Measurements from ENCODE around the gene CFAP47.
"Not testable (repeated sequence)": the region's sequence is repeated elsewhere in the genome, so short reads cannot be mapped to it uniquely, and the experiment has no call there.

CFAP47 gene, protein sequence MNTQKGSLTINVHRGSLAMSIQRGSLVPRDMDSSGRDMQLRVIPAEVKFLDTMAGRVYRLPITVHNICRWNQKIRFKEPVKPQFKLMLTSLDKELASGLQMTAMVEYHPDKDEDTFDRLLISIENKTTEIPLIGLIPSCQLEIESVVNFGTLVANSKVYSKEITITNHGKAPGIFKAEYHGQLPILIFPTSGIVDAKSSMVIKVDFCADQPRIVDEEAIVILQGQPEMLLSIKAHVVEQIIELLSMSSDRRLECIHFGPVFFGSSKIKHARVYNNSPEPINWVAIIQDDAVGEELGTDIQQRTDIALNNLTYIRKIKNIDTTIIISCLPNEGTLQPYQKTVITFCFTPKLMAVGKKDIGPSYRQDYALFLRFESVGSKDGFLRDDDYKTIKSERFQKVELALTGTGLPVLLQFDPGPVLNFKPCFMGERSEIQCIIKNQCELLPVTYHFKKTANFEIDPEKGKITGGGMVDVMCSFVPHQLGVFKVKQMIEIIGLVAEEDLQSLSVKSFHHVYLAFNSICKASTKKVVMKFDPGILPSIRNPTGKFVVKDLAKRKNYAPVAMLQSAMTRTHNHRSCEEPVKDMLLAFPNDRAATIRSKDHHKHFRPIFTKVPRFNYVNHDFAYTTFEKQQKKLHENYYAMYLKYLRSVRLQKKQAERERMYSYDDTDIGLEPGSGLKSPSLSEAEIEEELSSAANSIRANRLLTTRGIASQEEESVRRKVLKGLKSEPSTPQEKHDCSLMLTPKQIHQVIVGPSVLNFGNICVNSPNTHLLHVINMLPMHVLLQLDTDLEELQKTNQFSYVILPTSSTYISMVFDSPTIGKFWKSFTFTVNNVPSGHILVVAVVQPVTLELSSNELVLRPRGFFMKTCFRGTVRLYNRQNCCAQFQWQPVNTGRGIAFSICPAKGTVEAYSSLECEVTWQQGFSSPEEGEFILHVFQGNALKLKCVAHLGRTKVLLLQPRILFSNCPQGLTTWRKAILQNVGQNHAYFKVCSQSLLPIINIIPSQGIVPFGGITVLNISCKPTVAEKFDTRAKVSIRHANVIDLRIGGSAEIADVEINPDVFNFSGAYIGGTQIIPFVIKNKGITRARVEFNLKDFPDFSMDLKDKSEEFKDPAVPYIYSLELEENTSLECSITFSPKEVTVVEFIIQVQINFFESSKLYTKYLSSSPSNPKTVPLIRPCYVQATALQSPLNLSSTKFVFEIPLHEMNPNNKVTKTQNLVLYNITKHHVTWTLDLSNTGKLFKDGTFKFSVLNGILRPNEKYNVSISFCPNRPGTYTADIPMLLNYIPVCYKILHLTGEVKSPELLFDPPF (N-terminal part only)

GRCh38 chrX:35919536-35920309 is at the start of gene CFAP47:
Gene CFAP47 (plus strand): TSS chrX:35919734. CDS start chrX:35919800, 66 bp downstream.
- Histone ChIP-seq H3K9ac (ENCODE audit: low read length) (no peak within 1 kb of the TSS), H3K27me3 (ENCODE audit: control insufficient read depth in 1 of 2, insufficient read depth in 2 of 2, low read length in 2 of 2) (peaks cover 0 to 9% of the 10 kb centered on the region in 2 donors), H3K27ac (ENCODE audit: low read depth, low read length) (no peak within 1 kb of the TSS), H3K4me3 (ENCODE audit: low read depth in 1 of 2, low read length in 2 of 2) (peak within 1 kb of the TSS in 1 of 2 donors; percentile 36), H3K9me3 (ENCODE audit: low read length) (no peaks in the 10 kb centered on the region), H3K36me3 (ENCODE audit: insufficient read depth, low read length) (no peaks in the 10 kb centered on the region), H3K4me1 (ENCODE audit: insufficient read depth, low read length) (no peaks in the 10 kb centered on the region)

DNA sequence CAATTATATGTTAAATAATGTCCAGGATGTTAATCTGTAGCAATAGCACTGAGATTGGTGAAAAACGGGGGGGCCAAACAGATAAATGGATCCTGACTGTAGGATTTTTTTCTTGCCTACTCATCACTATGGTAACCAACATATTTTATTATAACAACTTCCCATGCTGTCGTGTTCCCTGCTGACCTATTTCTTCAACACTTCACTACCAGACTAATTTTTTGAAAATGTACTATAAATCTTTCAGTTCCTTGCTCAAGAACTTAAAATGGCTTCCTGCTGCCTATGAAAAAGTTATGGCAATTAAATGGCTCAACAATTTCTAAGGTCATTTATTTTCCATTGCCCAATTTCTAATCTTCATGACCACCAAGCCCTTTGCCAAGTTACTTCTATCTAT is 38.9 kb upstream of the CFAP47 start:
- Histone ChIP-seq H3K9me3 (ENCODE audit: low read length) (no peaks in the 10 kb centered on the region), H3K4me1 (ENCODE audit: insufficient read depth, low read length) (no peaks in the 10 kb centered on the region), H3K27me3 (ENCODE audit: control insufficient read depth in 1 of 2, insufficient read depth in 2 of 2, low read length in 2 of 2) (no peaks in the 10 kb centered on the region)

GRCh38 chrX:35886135-35886534 is 33.4 kb upstream of the CFAP47 start:
- H3K4me3 ChIP-seq (ENCODE audit: low read depth in 1 of 2, low read length in 2 of 2) = no peak overlapping the region
- H3K4me1 ChIP-seq (ENCODE audit: insufficient read depth, low read length) = no peaks in the 10 kb centered on the region
- H3K36me3 ChIP-seq (ENCODE audit: insufficient read depth, low read length) = no peaks in the 10 kb centered on the region
- H3K27ac ChIP-seq (ENCODE audit: low read depth, low read length) = no peak overlapping the region
- H3K27me3 ChIP-seq (ENCODE audit: control insufficient read depth in 1 of 2, insufficient read depth in 2 of 2, low read length in 2 of 2) = no peaks in the 10 kb centered on the region
- no peak overlapping the region for H3K9ac ChIP-seq (ENCODE audit: low read length)
- no peaks in the 10 kb centered on the region for H3K9me3 ChIP-seq (ENCODE audit: low read length)

More for the DNA sequence above, 38.9 kb upstream of the CFAP47 start:
- H3K9ac ChIP-seq (ENCODE audit: low read length) = no peak overlapping the region
- no peaks in the 10 kb centered on the region for H3K36me3 ChIP-seq (ENCODE audit: insufficient read depth, low read length)
- H3K4me3 ChIP-seq (ENCODE audit: low read depth in 1 of 2, low read length in 2 of 2) = no peak overlapping the region
- no peak overlapping the region for H3K27ac ChIP-seq (ENCODE audit: low read depth, low read length)

- H3K9ac ChIP-seq (ENCODE audit: low read length) = no peak overlapping the region
- no peak overlapping the region for H3K27ac ChIP-seq (ENCODE audit: low read depth, low read length)
- no peaks in the 10 kb centered on the region for H3K9me3 ChIP-seq (ENCODE audit: low read length)
- H3K36me3 ChIP-seq (ENCODE audit: insufficient read depth, low read length) = no peaks in the 10 kb centered on the region
- no peaks in the 10 kb centered on the region for H3K4me1 ChIP-seq (ENCODE audit: insufficient read depth, low read length)
- no peaks in the 10 kb centered on the region for H3K27me3 ChIP-seq (ENCODE audit: control insufficient read depth in 1 of 2, insufficient read depth in 2 of 2, low read length in 2 of 2)
- H3K4me3 ChIP-seq (ENCODE audit: low read depth in 1 of 2, low read length in 2 of 2) = no peak overlapping the region
Measured at GRCh38 chrX:35890699-35891098, 28.8 kb upstream of the CFAP47 start.

- H3K4me1 ChIP-seq (ENCODE audit: insufficient read depth, low read length); H3K27me3 ChIP-seq (ENCODE audit: control insufficient read depth in 1 of 2, insufficient read depth in 2 of 2, low read length in 2 of 2); H3K27ac ChIP-seq (ENCODE audit: low read depth, low read length); H3K9ac ChIP-seq (ENCODE audit: low read length); H3K9me3 ChIP-seq (ENCODE audit: low read length); H3K36me3 ChIP-seq (ENCODE audit: insufficient read depth, low read length); H3K4me3 ChIP-seq (ENCODE audit: low read depth in 1 of 2, low read length in 2 of 2): not testable (repeated sequence)
Measured at GRCh38 chrX:35986816-35987215, 67.3 kb downstream of the CFAP47 start.

GRCh38 chrX:36007207-36007606 is 87.7 kb downstream of the CFAP47 start:
- Histone ChIP-seq H3K36me3 (ENCODE audit: insufficient read depth, low read length) (no peaks in the 10 kb centered on the region), H3K27me3 (ENCODE audit: control insufficient read depth in 1 of 2, insufficient read depth in 2 of 2, low read length in 2 of 2) (no peaks in the 10 kb centered on the region), H3K27ac (ENCODE audit: low read depth, low read length) (no peak overlapping the region), H3K9me3 (ENCODE audit: low read length) (no peaks in the 10 kb centered on the region), H3K9ac (ENCODE audit: low read length) (no peak overlapping the region), H3K4me1 (ENCODE audit: insufficient read depth, low read length) (no peaks in the 10 kb centered on the region), H3K4me3 (ENCODE audit: low read depth in 1 of 2, low read length in 2 of 2) (no peak overlapping the region)

GRCh38 chrX:36019125-36019524 is 99.6 kb downstream of the CFAP47 start:
- no peaks in the 10 kb centered on the region for H3K36me3 ChIP-seq (ENCODE audit: insufficient read depth, low read length)
- no peak overlapping the region for H3K9ac ChIP-seq (ENCODE audit: low read length)
- H3K9me3 ChIP-seq (ENCODE audit: low read length) = no peaks in the 10 kb centered on the region
- no peaks in the 10 kb centered on the region for H3K27me3 ChIP-seq (ENCODE audit: control insufficient read depth in 1 of 2, insufficient read depth in 2 of 2, low read length in 2 of 2)
- no peaks in the 10 kb centered on the region for H3K4me1 ChIP-seq (ENCODE audit: insufficient read depth, low read length)
- no peak overlapping the region for H3K27ac ChIP-seq (ENCODE audit: low read depth, low read length)
- H3K4me3 ChIP-seq (ENCODE audit: low read depth in 1 of 2, low read length in 2 of 2) = no peak overlapping the region

DNA sequence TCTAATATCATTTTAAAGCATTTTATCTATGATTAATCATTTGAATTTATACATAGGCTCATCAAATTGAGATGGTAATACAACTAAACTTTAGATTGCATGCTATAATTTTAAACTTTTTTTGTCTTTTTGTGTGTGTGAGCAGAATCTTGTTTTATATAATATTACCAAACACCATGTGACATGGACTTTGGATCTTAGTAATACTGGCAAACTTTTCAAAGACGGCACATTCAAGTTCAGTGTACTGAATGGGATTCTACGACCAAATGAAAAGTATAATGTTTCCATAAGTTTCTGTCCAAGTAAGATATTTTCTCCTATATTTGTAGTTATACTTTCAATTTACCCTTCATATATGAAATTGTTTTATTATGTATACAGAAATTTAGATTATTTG is 116.0 kb downstream of the CFAP47 start:
- no peaks in the 10 kb centered on the region for H3K36me3 ChIP-seq (ENCODE audit: insufficient read depth, low read length)
- no peak overlapping the region for H3K27ac ChIP-seq (ENCODE audit: low read depth, low read length)
- H3K4me3 ChIP-seq (ENCODE audit: low read depth in 1 of 2, low read length in 2 of 2) = no peak overlapping the region
- H3K4me1 ChIP-seq (ENCODE audit: insufficient read depth, low read length) = no peaks in the 10 kb centered on the region
- no peak overlapping the region for H3K9ac ChIP-seq (ENCODE audit: low read length)
- H3K27me3 ChIP-seq (ENCODE audit: control insufficient read depth in 1 of 2, insufficient read depth in 2 of 2, low read length in 2 of 2) = no peaks in the 10 kb centered on the region
- H3K9me3 ChIP-seq (ENCODE audit: low read length) = no peaks in the 10 kb centered on the region

GRCh38 chrX:36062778-36063177 is 143.2 kb downstream of the CFAP47 start:
- no peaks in the 10 kb centered on the region for H3K36me3 ChIP-seq (ENCODE audit: insufficient read depth, low read length)
- no peak overlapping the region for H3K27ac ChIP-seq (ENCODE audit: low read depth, low read length)
- H3K9ac ChIP-seq (ENCODE audit: low read length) = no peak overlapping the region
- H3K4me1 ChIP-seq (ENCODE audit: insufficient read depth, low read length) = no peaks in the 10 kb centered on the region
- H3K27me3 ChIP-seq (ENCODE audit: control insufficient read depth in 1 of 2, insufficient read depth in 2 of 2, low read length in 2 of 2) = no peaks in the 10 kb centered on the region
- no peaks in the 10 kb centered on the region for H3K9me3 ChIP-seq (ENCODE audit: low read length)
- no peak overlapping the region for H3K4me3 ChIP-seq (ENCODE audit: low read depth in 1 of 2, low read length in 2 of 2)

DNA sequence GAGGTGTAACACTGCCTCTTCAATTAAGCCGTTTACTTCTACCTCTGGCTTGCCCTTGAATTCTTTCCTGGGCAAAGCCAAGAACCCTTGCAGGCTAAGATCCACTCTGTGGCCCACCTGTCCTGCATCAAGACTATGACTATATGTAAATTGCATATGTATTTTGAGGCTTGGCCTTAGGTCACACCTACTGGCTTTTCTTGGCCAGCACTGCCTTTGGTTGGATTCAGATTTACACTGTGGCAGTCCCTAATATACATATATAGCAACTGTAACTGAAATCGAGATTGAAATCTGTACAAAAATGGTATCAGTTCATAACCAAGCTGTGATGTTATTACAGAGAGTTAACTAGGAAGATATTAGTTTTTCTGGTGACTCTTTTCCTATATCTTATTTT is 151.5 kb downstream of the CFAP47 start:
- no peak overlapping the region for H3K9ac ChIP-seq (ENCODE audit: low read length)
- no peaks in the 10 kb centered on the region for H3K9me3 ChIP-seq (ENCODE audit: low read length)
- H3K4me1 ChIP-seq (ENCODE audit: insufficient read depth, low read length) = no peaks in the 10 kb centered on the region
- H3K27ac ChIP-seq (ENCODE audit: low read depth, low read length) = no peak overlapping the region
- no peaks in the 10 kb centered on the region for H3K27me3 ChIP-seq (ENCODE audit: control insufficient read depth in 1 of 2, insufficient read depth in 2 of 2, low read length in 2 of 2)
- H3K4me3 ChIP-seq (ENCODE audit: low read depth in 1 of 2, low read length in 2 of 2) = no peak overlapping the region
- H3K36me3 ChIP-seq (ENCODE audit: insufficient read depth, low read length) = no peaks in the 10 kb centered on the region

Measured in muscle layer of colon (tissue), 2 donors.